Endometrial microvascular endothelial cells (primary cell): Measurements from ENCODE around the gene MOXD1. TPM values are rescaled to one million over a fixed set of nuclear protein-coding genes. Genes with fewer than 3 reads are reported as not detected.

ENCODE experiments used
- in situ Hi-C: cut with HindIII; loops from 2 replicates; pipeline ENCODE4 v1.10.0; 2017; ENCODE audit warnings: low sequenced_read_pairs, low pct_unique_long_range_greater_than_20kb; ENCODE audit errors: inconsistent ontology term
- total RNA-seq: library from RNA; depleted of rRNA; stranded (reverse); fragments of >200 nt; gene quantifications from one replicate; pipeline ENCODE4 v1.2.3, GENCODE V29; 2015; ENCODE audit errors: inconsistent ontology term

Gene MOXD1
- total RNA-seq, 1 donor from 2014 or later, result not detected

GRCh38 chr6:132261354-132261753 is 139.9 kb downstream of the MOXD1 start:
- in situ Hi-C loops, result no loop called here

GRCh38 chr6:132259070-132259469 is 142.2 kb downstream of the MOXD1 start:
- in situ Hi-C loops, result no loop called here

GRCh38 chr6:132257561-132257960 is 143.7 kb downstream of the MOXD1 start:
- in situ Hi-C loops, result no loop called here

GRCh38 chr6:132256457-132256856 is 144.8 kb downstream of the MOXD1 start:
- in situ Hi-C loops, result no loop called here

DNA sequence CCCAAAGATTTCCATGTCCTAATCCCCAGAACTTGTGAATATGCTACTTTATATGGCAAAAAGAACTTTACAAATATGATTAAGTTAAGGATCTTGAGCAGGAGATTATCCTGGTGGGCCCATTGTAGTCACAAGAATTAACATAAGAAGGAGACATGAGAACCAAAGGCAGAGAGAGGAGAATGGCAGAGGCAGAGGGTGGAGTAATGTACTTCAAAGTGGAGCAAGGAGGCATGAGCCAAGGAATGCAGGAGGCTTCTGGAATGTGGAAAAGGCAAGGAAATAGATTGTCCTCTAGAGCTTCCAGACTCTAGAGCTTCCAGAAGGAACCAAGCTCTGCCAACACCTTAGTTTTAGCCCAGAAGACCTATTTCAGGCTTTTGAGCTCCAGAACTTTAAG is 147.4 kb downstream of the MOXD1 start:
- in situ Hi-C loops, result no loop called here

- in situ Hi-C loops, result no loop called here
These were observed 148.1 kb downstream of the MOXD1 start for GRCh38 chr6:132253211-132253610.

- in situ Hi-C loops, result no loop called here
These were observed 149.2 kb downstream of the MOXD1 start for GRCh38 chr6:132252113-132252512.

DNA sequence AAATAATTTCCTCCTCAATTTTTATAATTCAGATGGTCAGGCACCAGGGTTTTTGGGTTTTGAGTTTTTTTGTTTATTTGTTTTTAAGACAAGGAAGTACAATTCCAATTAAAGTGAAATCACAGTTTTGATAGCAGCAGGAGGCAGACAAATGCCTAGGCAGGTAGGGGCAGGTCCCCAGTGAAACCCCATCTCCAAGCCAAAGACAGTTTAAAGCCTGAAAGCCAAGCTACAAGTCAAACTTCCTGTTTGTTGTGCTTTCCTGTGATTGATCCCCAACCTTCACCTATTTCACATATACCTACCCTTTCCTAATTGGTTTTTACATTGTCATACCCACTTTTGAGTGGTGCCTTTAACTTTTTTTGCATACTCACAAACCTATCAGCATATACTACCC is 149.6 kb downstream of the MOXD1 start:
- in situ Hi-C loops, result no loop called here

DNA sequence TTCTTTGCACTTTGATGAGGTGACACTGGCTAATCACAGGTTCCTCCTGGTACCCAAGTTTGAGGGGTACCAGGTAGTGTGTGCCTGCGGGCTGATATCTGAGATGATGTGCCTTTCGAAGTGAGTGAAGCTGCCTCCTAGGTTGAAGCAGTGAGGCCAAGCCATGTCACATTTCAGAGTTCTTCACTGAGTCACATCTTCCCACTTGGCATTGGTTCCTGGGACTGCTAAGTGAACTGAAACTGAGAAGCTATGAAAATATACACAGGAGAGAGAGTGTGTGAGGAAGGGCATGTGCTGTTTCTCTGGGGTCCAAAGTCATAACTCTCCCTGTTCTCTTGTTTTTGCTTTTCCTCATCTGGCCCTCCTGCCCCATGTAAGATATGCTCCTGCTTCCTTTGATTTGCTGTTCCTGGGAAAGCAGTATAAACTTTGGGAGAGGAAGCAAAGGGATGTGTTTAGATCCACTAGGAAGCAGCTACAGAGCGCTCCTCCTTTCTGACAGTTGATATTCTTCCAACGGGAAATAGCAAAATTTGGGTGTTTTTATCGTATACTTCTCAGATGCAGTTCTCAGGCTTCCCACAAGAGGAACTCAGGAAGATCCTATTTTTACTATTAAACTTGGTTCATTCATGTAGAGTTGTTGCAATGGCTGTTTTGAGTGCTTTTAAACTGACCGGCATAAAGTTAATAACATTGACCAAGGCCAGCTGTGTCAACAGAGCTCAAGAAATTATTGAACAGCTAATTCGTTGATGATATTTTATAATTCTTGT is 153.7 kb downstream of the MOXD1 start:
- in situ Hi-C loops, result no loop called here

GRCh38 chr6:132246632-132247270 is 154.5 kb downstream of the MOXD1 start:
- in situ Hi-C loops, result no loop called here

DNA sequence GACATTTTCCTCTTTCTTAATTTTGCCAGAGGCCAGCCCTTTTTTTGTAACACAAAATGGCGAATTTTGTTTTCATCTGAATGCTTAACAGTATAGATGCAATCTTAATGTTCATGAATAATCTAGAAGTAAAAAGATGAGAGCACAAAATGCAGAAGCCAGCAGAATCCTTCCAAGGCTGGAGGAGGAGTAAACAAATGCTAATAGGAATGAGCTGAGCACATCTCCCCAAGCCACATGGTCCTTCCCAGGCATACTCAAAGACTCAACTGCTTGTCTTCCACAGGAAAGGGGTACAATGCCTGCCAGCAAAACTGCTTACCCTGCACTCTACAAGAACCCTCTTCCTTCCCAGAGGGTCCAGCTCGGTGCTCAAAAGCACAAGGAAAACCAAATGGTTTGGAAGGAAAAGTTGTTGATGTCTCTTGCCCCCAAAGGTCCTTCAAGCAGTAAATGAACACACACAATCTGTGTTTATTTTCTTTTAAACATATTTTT is 155.1 kb downstream of the MOXD1 start:
- in situ Hi-C loops, result no loop called here

Other genes with a start within 250 kb of the MOXD1 start
- gene STX7, start 111.6 kb upstream of the MOXD1 start, total RNA-seq, result 18.7 TPM
- gene TAAR9, start 136.8 kb upstream of the MOXD1 start, total RNA-seq, result not detected
- not detected for gene TAAR8, start 151.2 kb upstream of the MOXD1 start, total RNA-seq
- gene TAAR6, start 168.8 kb upstream of the MOXD1 start, total RNA-seq, result not detected
- not detected for gene TAAR5, start 188.3 kb upstream of the MOXD1 start, total RNA-seq
- not detected for gene TAAR2, start 222.8 kb upstream of the MOXD1 start, total RNA-seq